ENCODE measurements around the gene REN.

REN gene

GRCh38 chr1:204150702-204151551 lies 15.2 kb downstream of the REN start:
- peak overlapping the region; percentile 74 for H3K4me3 Mint-ChIP-seq
- no peaks in the 10 kb centered on the region for H3K4me1 Mint-ChIP-seq
- H3K36me3 Mint-ChIP-seq, result no peaks in the 10 kb centered on the region
- peak overlapping the region; percentile 70 for H3K27ac Mint-ChIP-seq
- no peaks in the 10 kb centered on the region for H3K27me3 Mint-ChIP-seq
- no peaks in the 10 kb centered on the region for H3K9me3 Mint-ChIP-seq

- no peaks in the 10 kb centered on the region for H3K9me3 Mint-ChIP-seq
- no peaks in the 10 kb centered on the region for H3K4me1 Mint-ChIP-seq
- no peak overlapping the region for H3K27ac Mint-ChIP-seq
- peak overlapping the region; percentile 74 for H3K4me3 Mint-ChIP-seq
- no peaks in the 10 kb centered on the region for H3K27me3 Mint-ChIP-seq
- no peaks in the 10 kb centered on the region for H3K36me3 Mint-ChIP-seq
Measured at GRCh38 chr1:204149635-204150565, 16.2 kb downstream of the REN start.

GRCh38 chr1:204149107-204149506 lies 17.0 kb downstream of the REN start:
- no peak overlapping the region for H3K27ac Mint-ChIP-seq
- no peaks in the 10 kb centered on the region for H3K9me3 Mint-ChIP-seq
- no peak overlapping the region for H3K4me3 Mint-ChIP-seq
- H3K27me3 Mint-ChIP-seq, result no peaks in the 10 kb centered on the region
- H3K4me1 Mint-ChIP-seq, result no peaks in the 10 kb centered on the region
- H3K36me3 Mint-ChIP-seq, result no peaks in the 10 kb centered on the region

GRCh38 chr1:204147406-204148383 lies 18.4 kb downstream of the REN start:
- Mint-ChIP-seq H3K27ac (no peak overlapping the region), H3K4me1 (no peaks in the 10 kb centered on the region), H3K4me3 (no peak overlapping the region), H3K27me3 (no peaks in the 10 kb centered on the region), H3K36me3 (no peaks in the 10 kb centered on the region), H3K9me3 (no peaks in the 10 kb centered on the region)

- Mint-ChIP-seq H3K36me3 (no peaks in the 10 kb centered on the region), H3K27me3 (no peaks in the 10 kb centered on the region), H3K4me1 (no peaks in the 10 kb centered on the region), H3K4me3 (no peak overlapping the region), H3K9me3 (no peaks in the 10 kb centered on the region), H3K27ac (no peak overlapping the region)
Measured at GRCh38 chr1:204146965-204147364, 19.2 kb downstream of the REN start.

- Mint-ChIP-seq H3K4me3 (no peak overlapping the region), H3K27me3 (no peaks in the 10 kb centered on the region), H3K9me3 (no peaks in the 10 kb centered on the region), H3K36me3 (no peaks in the 10 kb centered on the region), H3K4me1 (no peaks in the 10 kb centered on the region), H3K27ac (no peak overlapping the region)
Measured at GRCh38 chr1:204146309-204146708, 19.8 kb downstream of the REN start.

GRCh38 chr1:204145033-204145504 lies 21.1 kb downstream of the REN start:
- no peak overlapping the region for H3K4me3 Mint-ChIP-seq
- H3K27me3 Mint-ChIP-seq, result no peaks in the 10 kb centered on the region
- H3K27ac Mint-ChIP-seq, result no peak overlapping the region
- no peaks in the 10 kb centered on the region for H3K9me3 Mint-ChIP-seq
- H3K4me1 Mint-ChIP-seq, result no peaks in the 10 kb centered on the region
- H3K36me3 Mint-ChIP-seq, result peaks cover 1% of the 10 kb centered on the region

- Mint-ChIP-seq H3K4me3 (no peak overlapping the region), H3K27ac (no peak overlapping the region), H3K36me3 (peaks cover 4% of the 10 kb centered on the region), H3K4me1 (no peaks in the 10 kb centered on the region), H3K27me3 (no peaks in the 10 kb centered on the region), H3K9me3 (no peaks in the 10 kb centered on the region)
Measured at GRCh38 chr1:204143276-204144041, 22.7 kb downstream of the REN start.

GRCh38 chr1:204142032-204142974 lies 23.8 kb downstream of the REN start:
- H3K27me3 Mint-ChIP-seq, result no peaks in the 10 kb centered on the region
- peaks cover 4% of the 10 kb centered on the region for H3K36me3 Mint-ChIP-seq
- H3K4me1 Mint-ChIP-seq, result no peaks in the 10 kb centered on the region
- no peak overlapping the region for H3K27ac Mint-ChIP-seq
- H3K9me3 Mint-ChIP-seq, result no peaks in the 10 kb centered on the region
- no peak overlapping the region for H3K4me3 Mint-ChIP-seq

GRCh38 chr1:204141131-204141530 lies 25.0 kb downstream of the REN start:
- H3K9me3 Mint-ChIP-seq, result no peaks in the 10 kb centered on the region
- no peaks in the 10 kb centered on the region for H3K27me3 Mint-ChIP-seq
- H3K36me3 Mint-ChIP-seq, result peaks cover 4% of the 10 kb centered on the region
- H3K4me1 Mint-ChIP-seq, result no peaks in the 10 kb centered on the region
- no peak overlapping the region for H3K4me3 Mint-ChIP-seq
- H3K27ac Mint-ChIP-seq, result no peak overlapping the region

GRCh38 chr1:204139952-204140351 lies 26.2 kb downstream of the REN start:
- Mint-ChIP-seq H3K4me1 (no peaks in the 10 kb centered on the region), H3K36me3 (peaks cover 4% of the 10 kb centered on the region), H3K4me3 (no peak overlapping the region), H3K9me3 (no peaks in the 10 kb centered on the region), H3K27ac (no peak overlapping the region), H3K27me3 (no peaks in the 10 kb centered on the region)

- Mint-ChIP-seq H3K27ac (no peak overlapping the region), H3K9me3 (no peaks in the 10 kb centered on the region)
Measured at GRCh38 chr1:204139088-204139487, 27.0 kb downstream of the REN start.

GRCh38 chr1:204136814-204137213 lies 29.3 kb downstream of the REN start:
- H3K4me1 Mint-ChIP-seq, result no peaks in the 10 kb centered on the region
- H3K4me3 Mint-ChIP-seq, result no peak overlapping the region
- peaks cover 4% of the 10 kb centered on the region for H3K36me3 Mint-ChIP-seq
- H3K9me3 Mint-ChIP-seq, result no peaks in the 10 kb centered on the region
- H3K27ac Mint-ChIP-seq, result no peak overlapping the region
- H3K27me3 Mint-ChIP-seq, result no peaks in the 10 kb centered on the region

More at GRCh38 chr1:204139088-204139487, 27.0 kb downstream of the REN start:
- H3K4me1 Mint-ChIP-seq, result no peaks in the 10 kb centered on the region
- no peaks in the 10 kb centered on the region for H3K27me3 Mint-ChIP-seq
- H3K4me3 Mint-ChIP-seq, result no peak overlapping the region
- peaks cover 4% of the 10 kb centered on the region for H3K36me3 Mint-ChIP-seq
